HUES48 (cell line): ENCODE data around the gene SCLY.

ENCODE experiments used
- H3K27ac ChIP-seq: one replicate; pipeline ENCODE4 v1.7.0; 2013; ENCODE audit warnings: low read depth, low read length, inconsistent platforms
- H3K27me3 ChIP-seq: 2 replicates; pipeline ENCODE4 v1.6.1; 2013; ENCODE audit warnings: mild to moderate bottlenecking, low read length; ENCODE audit not compliant: control insufficient read depth, insufficient read depth
- H3K36me3 ChIP-seq: 2 replicates; pipeline ENCODE4 v1.6.1; 2013; ENCODE audit warnings: low read length; ENCODE audit not compliant: control insufficient read depth, insufficient read depth
- H3K4me1 ChIP-seq: 2 replicates; pipeline ENCODE4 v1.6.1; 2013; ENCODE audit warnings: mild to moderate bottlenecking, low read length; ENCODE audit not compliant: control insufficient read depth, insufficient read depth
- H3K4me3 ChIP-seq: 2 replicates; pipeline ENCODE4 v1.5.1; 2013; ENCODE audit warnings: mild to moderate bottlenecking, low read depth, low read length
- H3K9ac ChIP-seq: 2 replicates; pipeline ENCODE4 v1.6.1; 2013; ENCODE audit warnings: mild to moderate bottlenecking, low read depth, low read length, moderate library complexity
- H3K9me3 ChIP-seq: 2 replicates; pipeline ENCODE4 v1.6.1; 2013; ENCODE audit warnings: low read length; ENCODE audit not compliant: control insufficient read depth, insufficient read depth

Gene SCLY

GRCh38 chr2:238098901-238099713 is 38.3 kb downstream of the SCLY start:
- Histone ChIP-seq H3K9me3 (no peaks in the 10 kb centered on the region), H3K36me3 (0 out of 2 replicates have a peak, but pooled peaks cover 6% of the 10 kb centered on the region), H3K4me1 (peaks cover 8% of the 10 kb centered on the region; the same call in 1 of the 2 replicates), H3K4me3 (no peak overlapping the region), H3K27me3 (no peaks in the 10 kb centered on the region), H3K9ac (no peak overlapping the region), H3K27ac (no peak overlapping the region)

- no peak overlapping the region for H3K4me3 ChIP-seq
- H3K9me3 ChIP-seq: no peaks in the 10 kb centered on the region
- H3K27me3 ChIP-seq: no peaks in the 10 kb centered on the region
- H3K4me1 ChIP-seq: peaks cover 8% of the 10 kb centered on the region; the same call in 1 of the 2 replicates
- H3K36me3 ChIP-seq: 0 out of 2 replicates have a peak, but pooled peaks cover 6% of the 10 kb centered on the region
- H3K27ac ChIP-seq: no peak overlapping the region
- no peak overlapping the region for H3K9ac ChIP-seq
Observed at GRCh38 chr2:238099714-238100048, 38.9 kb downstream of the SCLY start.

- H3K9me3 ChIP-seq: no peaks in the 10 kb centered on the region
- peaks cover 8% of the 10 kb centered on the region; the same call in 1 of the 2 replicates for H3K4me1 ChIP-seq
- H3K27me3 ChIP-seq: no peaks in the 10 kb centered on the region
- no peak within 1 kb of the TSS for H3K27ac ChIP-seq
- no peak within 1 kb of the TSS for H3K9ac ChIP-seq
- 0 out of 2 replicates have a peak, but pooled peaks cover 4% of the 10 kb centered on the region for H3K36me3 ChIP-seq
- H3K4me3 ChIP-seq: no peak within 1 kb of the TSS
Observed at GRCh38 chr2:238100049-238100820, 39.4 kb downstream of the SCLY start, which contains the start of gene ESPNL. TSS of gene ESPNL (plus strand) at chr2:238100340. CDS start at chr2:238100420, 80 bp downstream.

DNA sequence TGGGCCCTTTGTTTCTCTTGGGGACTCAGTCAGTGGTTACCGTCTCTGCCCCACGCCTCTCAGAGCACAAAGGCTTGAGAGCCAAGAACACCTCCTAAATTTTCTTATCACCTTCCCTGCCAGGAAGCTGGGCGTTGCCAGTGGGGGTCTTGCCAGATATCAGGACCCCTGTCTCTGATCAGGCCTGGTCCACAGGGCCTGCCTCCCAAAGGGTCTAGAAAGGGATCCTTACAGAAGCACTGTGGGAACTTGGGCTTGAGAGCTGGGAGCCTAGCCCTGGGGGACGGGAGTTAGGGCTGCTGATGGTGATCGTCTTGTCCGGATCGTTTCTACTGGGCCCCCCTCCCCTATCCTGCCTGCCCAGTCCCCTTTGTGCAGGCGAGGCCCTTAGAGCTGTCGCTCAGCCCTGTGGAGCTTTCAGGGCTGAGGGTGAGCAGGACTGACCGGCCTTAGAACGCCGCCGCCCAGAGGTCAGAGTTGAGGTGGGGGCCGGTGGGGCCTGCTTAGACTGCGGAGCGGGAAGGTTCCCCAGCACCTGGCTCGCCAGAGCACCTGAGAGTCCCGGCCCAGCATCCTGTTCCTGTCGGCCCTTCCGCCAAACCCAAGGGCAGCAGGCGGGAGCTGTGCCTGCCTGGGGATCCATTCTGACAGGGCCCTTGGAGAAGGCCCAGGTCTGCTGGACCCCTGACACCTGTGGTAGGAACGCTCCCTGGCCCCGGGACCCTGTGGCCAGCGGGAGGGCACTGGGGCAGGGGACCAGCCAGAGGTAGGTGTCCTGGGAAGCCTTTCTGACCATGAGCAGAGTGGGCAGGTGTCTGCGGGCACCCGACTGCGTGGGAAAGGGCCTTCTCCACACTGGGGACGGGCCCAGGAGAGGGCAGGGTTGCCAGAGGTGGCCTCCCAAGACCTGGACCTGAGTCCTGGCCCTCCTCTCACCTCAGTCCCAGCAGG is 40.3 kb downstream of the SCLY start:
- Histone ChIP-seq H3K9me3 (no peaks in the 10 kb centered on the region), H3K36me3 (no peaks in the 10 kb centered on the region), H3K4me1 (peaks cover 7% of the 10 kb centered on the region; the same call in 1 of the 2 replicates), H3K9ac (no peak overlapping the region), H3K4me3 (no peak overlapping the region), H3K27me3 (no peaks in the 10 kb centered on the region), H3K27ac (no peak overlapping the region)

DNA sequence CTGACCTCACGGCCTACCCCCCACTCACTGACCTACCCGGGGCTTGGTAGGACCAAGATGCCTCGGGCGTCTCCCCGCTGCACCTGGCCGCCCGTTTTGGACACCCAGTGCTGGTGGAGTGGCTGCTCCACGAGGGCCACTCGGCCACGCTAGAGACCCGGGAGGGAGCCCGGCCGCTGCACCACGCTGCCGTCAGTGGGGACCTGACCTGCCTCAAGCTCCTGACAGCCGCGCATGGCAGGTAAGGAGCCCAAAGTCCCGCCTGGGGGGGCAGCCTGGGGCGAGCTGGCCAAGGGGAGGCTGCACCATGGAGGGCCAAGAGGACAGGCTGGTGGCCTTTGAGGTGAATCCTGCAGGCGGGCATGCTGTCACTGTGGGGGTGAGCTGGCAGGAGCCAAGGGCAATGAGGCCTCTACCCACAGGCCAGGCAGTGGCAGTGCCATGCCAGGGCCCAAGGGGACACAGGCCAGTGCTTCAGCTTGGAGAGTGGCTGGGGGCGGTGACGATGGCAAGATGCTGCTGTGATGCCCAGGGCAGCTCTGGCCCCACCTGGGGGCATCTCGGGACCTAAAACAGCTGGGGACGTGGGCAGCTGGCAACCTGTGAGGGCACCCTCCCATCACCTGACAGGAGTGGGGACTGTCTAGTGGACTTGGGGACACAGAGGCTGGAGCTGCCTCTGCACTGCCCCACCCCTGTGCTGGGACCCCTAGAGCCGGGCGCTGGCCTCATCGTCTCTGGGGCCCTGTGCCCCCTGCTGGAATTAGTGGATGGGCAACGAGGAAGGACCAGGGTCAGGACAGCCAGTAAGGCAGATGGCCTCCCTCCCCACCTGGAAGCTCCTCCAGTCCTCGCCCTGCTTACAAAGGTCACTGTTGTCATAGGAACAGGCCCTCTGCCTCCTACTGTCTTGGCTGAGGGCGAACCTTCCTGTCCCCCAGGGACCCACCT is 41.4 kb downstream of the SCLY start:
- Histone ChIP-seq H3K4me3 (no peak overlapping the region), H3K9me3 (no peaks in the 10 kb centered on the region), H3K36me3 (no peaks in the 10 kb centered on the region), H3K27ac (no peak overlapping the region), H3K4me1 (no peaks in the 10 kb centered on the region), H3K9ac (no peak overlapping the region), H3K27me3 (no peaks in the 10 kb centered on the region)

DNA sequence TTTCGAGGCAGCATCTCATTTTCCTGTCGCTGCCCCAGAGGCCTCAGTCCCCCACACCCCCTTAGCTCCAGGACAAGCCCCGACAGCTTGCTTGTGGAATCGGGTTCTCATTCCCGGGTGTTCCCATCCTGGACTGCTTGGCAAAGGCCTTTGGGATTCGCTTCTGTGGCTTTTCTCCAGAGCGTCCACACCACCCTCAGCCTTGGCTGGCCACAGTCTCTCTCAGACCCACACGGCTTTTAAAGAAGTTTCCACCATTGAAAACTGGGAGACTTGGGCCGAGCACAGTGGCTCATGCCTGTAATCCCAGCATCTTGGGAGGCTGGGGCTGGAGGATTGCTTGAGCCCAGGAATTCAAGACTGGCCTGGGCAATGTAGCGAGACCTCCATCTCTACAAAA is 42.1 kb downstream of the SCLY start:
- H3K9ac ChIP-seq: no peak overlapping the region
- no peaks in the 10 kb centered on the region for H3K4me1 ChIP-seq
- H3K4me3 ChIP-seq: no peak overlapping the region
- H3K27me3 ChIP-seq: no peaks in the 10 kb centered on the region
- no peaks in the 10 kb centered on the region for H3K36me3 ChIP-seq
- no peak overlapping the region for H3K27ac ChIP-seq
- no peaks in the 10 kb centered on the region for H3K9me3 ChIP-seq

GRCh38 chr2:238103465-238104225 is 42.8 kb downstream of the SCLY start:
- H3K27ac ChIP-seq: no peak overlapping the region
- H3K9me3 ChIP-seq: no peaks in the 10 kb centered on the region
- no peaks in the 10 kb centered on the region for H3K36me3 ChIP-seq
- no peak overlapping the region for H3K4me3 ChIP-seq
- H3K4me1 ChIP-seq: 0 out of 2 replicates have a peak, but pooled peaks cover 3% of the 10 kb centered on the region
- no peaks in the 10 kb centered on the region for H3K27me3 ChIP-seq
- H3K9ac ChIP-seq: no peak overlapping the region

DNA sequence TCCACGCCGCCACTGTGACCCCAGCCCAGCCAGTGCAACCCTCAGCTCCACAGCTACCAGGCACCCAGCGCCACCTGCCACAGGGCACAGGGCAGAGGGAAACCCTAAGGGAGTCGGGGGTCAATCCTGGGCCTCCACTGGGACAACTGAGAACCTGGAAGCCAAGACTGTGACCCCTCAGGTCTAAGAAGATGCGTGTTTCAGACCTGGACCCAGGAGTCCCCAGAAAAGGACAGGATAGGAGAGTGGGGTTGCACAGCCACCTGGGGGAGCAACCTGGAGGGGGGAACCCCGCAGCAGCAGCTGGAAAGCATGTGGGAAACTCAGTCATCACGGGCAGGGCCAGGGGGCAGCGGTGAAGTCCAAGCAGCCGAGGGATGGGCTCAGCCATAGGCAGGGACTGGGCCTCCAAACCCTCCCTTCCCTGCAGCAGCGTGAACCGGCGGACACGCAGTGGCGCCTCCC is 43.5 kb downstream of the SCLY start:
- Histone ChIP-seq H3K4me1 (0 out of 2 replicates have a peak, but pooled peaks cover 8% of the 10 kb centered on the region), H3K36me3 (no peaks in the 10 kb centered on the region), H3K9me3 (no peaks in the 10 kb centered on the region), H3K27ac (no peak overlapping the region), H3K4me3 (no peak overlapping the region), H3K9ac (no peak overlapping the region), H3K27me3 (no peaks in the 10 kb centered on the region)

- no peaks in the 10 kb centered on the region for H3K9me3 ChIP-seq
- H3K36me3 ChIP-seq: no peaks in the 10 kb centered on the region
- H3K4me1 ChIP-seq: 0 out of 2 replicates have a peak, but pooled peaks cover 8% of the 10 kb centered on the region
- H3K4me3 ChIP-seq: no peak overlapping the region
- H3K9ac ChIP-seq: no peak overlapping the region
- H3K27me3 ChIP-seq: no peaks in the 10 kb centered on the region
- no peak overlapping the region for H3K27ac ChIP-seq
Observed at GRCh38 chr2:238104691-238105371, 44.0 kb downstream of the SCLY start.
